Chondrocyte (in vitro differentiated cells): Measurements from ENCODE around the gene ADPRS. TPM values are rescaled to one million over a fixed set of nuclear protein-coding genes. Genes with fewer than 3 reads are reported as not detected.

Source experiments
- DNase-seq: peaks from one replicate; pipeline ENCODE4 v3.0.0; 2021; ENCODE audit warnings: mixed read lengths, low spot score
- H3K27ac Mint-ChIP-seq: one replicate; pipeline ENCODE4 v1.8.0; 2021; ENCODE audit warnings: mild to moderate bottlenecking, moderate library complexity, mixed read lengths; ENCODE audit not compliant: unreplicated experiment
- H3K27me3 Mint-ChIP-seq: 2 replicates; pipeline ENCODE4 v1.8.0; 2021; ENCODE audit warnings: low read depth, mixed read lengths
- H3K36me3 Mint-ChIP-seq: 2 replicates; pipeline ENCODE4 v1.8.0; 2021; ENCODE audit warnings: low read depth, mixed read lengths
- H3K4me1 Mint-ChIP-seq: 2 replicates; pipeline ENCODE4 v1.8.0; 2021; ENCODE audit warnings: low read depth, mild to moderate bottlenecking, mixed read lengths
- H3K4me3 Mint-ChIP-seq: one replicate; pipeline ENCODE4 v1.8.0; 2021; ENCODE audit warnings: mild to moderate bottlenecking, moderate library complexity, mixed read lengths; ENCODE audit not compliant: unreplicated experiment
- H3K9me3 Mint-ChIP-seq: 2 replicates; pipeline ENCODE4 v1.8.0; 2021; ENCODE audit warnings: low read depth, mixed read lengths
- CTCF ChIP-seq: fragments of 200-600 bp; sonication (generic); IDR thresholded peaks from 2 replicates; pipeline ENCODE4 v1.5.0; 2021; ENCODE audit warnings: antibody characterized with exemption, mild to moderate bottlenecking, moderate library complexity
- total RNA-seq: library from RNA; stranded (reverse); gene quantifications from 3 replicates; pipeline ENCODE4 v1.2.1, GENCODE V29; 2021

The ADPRS gene
- total RNA-seq, 1 donor from 2014 or later: 26.9 TPM

- TF ChIP-seq CTCF: no peak
- H3K4me3 Mint-ChIP-seq: peak within 1 kb of the TSS; percentile 69
- no peaks in the 10 kb centered on the region for H3K9me3 Mint-ChIP-seq
- no peaks in the 10 kb centered on the region for H3K36me3 Mint-ChIP-seq
- peaks cover 2% of the 10 kb centered on the region for H3K27me3 Mint-ChIP-seq
- H3K4me1 Mint-ChIP-seq: peaks cover 38% of the 10 kb centered on the region
- DNase-seq: no peak
- peak within 1 kb of the TSS; percentile 45 for H3K27ac Mint-ChIP-seq
Observed at GRCh38 chr1:36125129-36125991, 36.7 kb downstream of the ADPRS start, which contains the start of gene COL8A2. Gene COL8A2 (minus strand): TSS chr1:36125222. CDS start chr1:36100242, 24,980 bp downstream.

GRCh38 chr1:36126005-36126716, 37.5 kb downstream of the ADPRS start:
- H3K9me3 Mint-ChIP-seq: no peaks in the 10 kb centered on the region
- peaks cover 2% of the 10 kb centered on the region for H3K27me3 Mint-ChIP-seq
- no peaks in the 10 kb centered on the region for H3K36me3 Mint-ChIP-seq
- no peak for DNase-seq
- TF ChIP-seq CTCF: no peak
- no peak overlapping the region for H3K27ac Mint-ChIP-seq
- peaks cover 38% of the 10 kb centered on the region for H3K4me1 Mint-ChIP-seq
- peak overlapping the region; percentile 56 for H3K4me3 Mint-ChIP-seq

DNA sequence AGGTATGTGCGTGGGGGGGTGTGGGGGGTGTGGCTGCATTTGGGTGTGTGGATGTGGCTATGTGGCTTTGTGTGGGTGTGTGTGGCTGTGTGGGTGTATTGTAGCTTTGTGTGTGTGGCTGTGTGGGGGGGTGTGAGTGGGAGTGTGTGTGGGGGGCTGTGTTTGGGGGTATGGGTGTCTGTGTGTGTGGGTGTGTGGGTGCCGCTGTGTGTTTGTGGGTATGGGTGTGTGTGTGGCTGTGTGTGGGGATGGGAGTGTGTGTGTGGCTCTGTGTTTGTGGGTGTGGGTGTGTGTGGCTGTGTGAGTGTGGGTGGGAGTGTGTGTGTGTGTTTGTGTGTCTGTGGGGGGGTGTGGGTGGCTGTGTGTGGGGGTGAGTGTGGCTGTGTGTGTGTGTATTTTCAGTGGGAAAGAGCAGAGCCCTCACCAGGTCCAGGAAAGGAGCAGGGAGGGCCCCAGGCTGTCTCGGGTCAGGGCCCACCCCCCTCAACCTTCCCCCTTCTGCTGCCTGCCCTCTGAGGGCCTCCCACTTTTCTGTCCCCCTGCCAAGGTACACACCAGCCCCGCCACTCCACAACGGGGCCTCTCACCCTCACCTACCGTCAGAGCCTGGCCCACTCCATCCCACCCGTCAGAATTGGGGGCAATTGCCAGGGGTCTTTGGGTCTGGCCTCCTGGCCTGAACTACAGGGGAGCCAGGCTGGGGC, 38.3 kb downstream of the ADPRS start:
- TF ChIP-seq CTCF: no peak
- no peak for DNase-seq
- H3K4me3 Mint-ChIP-seq: no peak overlapping the region
- peaks cover 38% of the 10 kb centered on the region for H3K4me1 Mint-ChIP-seq
- H3K9me3 Mint-ChIP-seq: no peaks in the 10 kb centered on the region
- peaks cover 2% of the 10 kb centered on the region for H3K27me3 Mint-ChIP-seq
- H3K27ac Mint-ChIP-seq: no peak overlapping the region
- H3K36me3 Mint-ChIP-seq: no peaks in the 10 kb centered on the region

GRCh38 chr1:36128126-36128904, 39.6 kb downstream of the ADPRS start:
- no peak overlapping the region for H3K4me3 Mint-ChIP-seq
- DNase-seq: no peak
- no peak overlapping the region for H3K27ac Mint-ChIP-seq
- H3K4me1 Mint-ChIP-seq: peaks cover 30% of the 10 kb centered on the region
- H3K27me3 Mint-ChIP-seq: peaks cover 2% of the 10 kb centered on the region
- TF ChIP-seq CTCF: no peak
- no peaks in the 10 kb centered on the region for H3K9me3 Mint-ChIP-seq
- H3K36me3 Mint-ChIP-seq: no peaks in the 10 kb centered on the region
